K562 (cell line): ENCODE measurements around the gene RGS6. TPM values are rescaled to one million over a fixed set of nuclear protein-coding genes. Genes with fewer than 3 reads are reported as not detected.

Experiments
- ATAC-seq: fragments of 200-7000 bp; cut with Tn5 transposase; 3 replicates; pipeline ENCODE4 v1.9.1; 2020; ENCODE audit warnings: moderate library complexity
- BruUV-seq: library from RNA; stranded (reverse); fragments of 400-500 nt; replicated peaks from 2 replicates; lab custom pipeline; 2021; lab: Mats Ljungman, UMichigan
- CTCF ChIA-PET: fragments of 300-600 bp; formaldehyde crosslinking; extraction: SDS; loops from one replicate; lab custom pipeline; 2021; ENCODE audit warnings: low intra/inter-chr PET ratio; lab: Yijun Ruan, JAX
- POLR2A ChIA-PET: fragments of 300-600, 350-650 bp; sonication (Branson Sonifier 250); formaldehyde crosslinking; extraction: SDS; loops from one replicate; lab custom pipeline; 2021; ENCODE audit warnings: antibody characterized with exemption, inconsistent platforms; lab: Yijun Ruan, JAX
- DNase-seq, 4 experiments: peaks; one replicate each; pipeline versions ENCODE4 v3.0.0 to v3.0.0-alpha.2; 2011 to 2018; ENCODE audit warnings: low spot score in 3 of 4, mixed read lengths in 3 of 4; ENCODE audit errors: extremely low read depth in 1 of 4
- FAIRE-seq: peaks from 2 replicates; lab custom pipeline; 2011; peaks lifted over from hg19 to GRCh38; lab: Jason Lieb, UNC
- H2AFZ ChIP-seq: 2 replicates; pipeline ENCODE4 v1.6.0; 2011; ENCODE audit warnings: low read depth, low read length, control low read depth, inconsistent platforms
- H3K27ac ChIP-seq: fragments of 200-600 bp; 3 replicates; pipeline ENCODE4 v1.8.0; 2011; ENCODE audit warnings: low read depth, mild to moderate bottlenecking, control low read depth, inconsistent platforms, low read length, moderate library complexity, mixed read lengths; ENCODE audit errors: extremely low read depth
- H3K27me3 ChIP-seq, 2 experiments: fragments of 300-600 bp in 1 of 2; 2 replicates in 1 of 2; 3 replicates in 1 of 2; pipeline versions ENCODE4 v1.6.0 to v1.8.0; 2011; ENCODE audit warnings: inconsistent platforms in 2 of 2, low read length in 2 of 2, mild to moderate bottlenecking in 1 of 2, mixed read lengths in 1 of 2, moderate library complexity in 1 of 2; ENCODE audit not compliant: control insufficient read depth in 2 of 2, insufficient read depth in 2 of 2
- H3K36me3 ChIP-seq: fragments of 300-600 bp; 3 replicates; pipeline ENCODE4 v1.8.0; 2011; ENCODE audit warnings: mild to moderate bottlenecking, low read length, inconsistent platforms; ENCODE audit not compliant: control insufficient read depth, insufficient read depth
- H3K4me1 ChIP-seq, 2 experiments: fragments of 200-600 bp in 1 of 2; replicated peaks in 1 of 2; 2 replicates in 1 of 2; 3 replicates in 1 of 2; pipeline versions ENCODE4 v1.5.1 to v1.8.0; 2011; ENCODE audit warnings: inconsistent platforms in 2 of 2, low read length in 2 of 2, mild to moderate bottlenecking in 1 of 2, mixed read lengths in 1 of 2, moderate library complexity in 1 of 2; ENCODE audit not compliant: control insufficient read depth in 2 of 2, insufficient read depth in 2 of 2
- H3K4me2 ChIP-seq: 2 replicates; pipeline ENCODE4 v1.6.1; 2011; ENCODE audit warnings: low read length, control low read depth, inconsistent platforms, mixed read lengths; ENCODE audit not compliant: insufficient read depth
- H3K4me3 ChIP-seq: fragments of 200-600 bp; sonication (generic), shearing (Covaris generic); 2 replicates; pipeline ENCODE4 v1.5.1; 2016; ENCODE audit warnings: control low read depth, inconsistent platforms
- H3K79me2 ChIP-seq: fragments of 200-600 bp; 3 replicates; pipeline ENCODE4 v1.8.0; 2011; ENCODE audit warnings: low read length, inconsistent platforms; ENCODE audit not compliant: control insufficient read depth, insufficient read depth
- H3K9ac ChIP-seq, 2 experiments: 2 replicates each; pipeline versions ENCODE4 v1.6.0 to v1.6.1; 2011; ENCODE audit warnings: low read depth in 2 of 2, low read length in 2 of 2, control low read depth in 1 of 2, inconsistent platforms in 1 of 2, mild to moderate bottlenecking in 1 of 2, mixed read lengths in 1 of 2; ENCODE audit not compliant: insufficient read depth in 1 of 2
- H3K9me1 ChIP-seq: one replicate; pipeline ENCODE4 v1.6.0; 2011; ENCODE audit warnings: inconsistent platforms, mild to moderate bottlenecking, low read length, moderate library complexity; ENCODE audit not compliant: control insufficient read depth, insufficient read depth
- H3K9me3 ChIP-seq: replicated peaks from 2 replicates; pipeline ENCODE4 v1.5.1; 2011; ENCODE audit warnings: low read depth, low read length, inconsistent platforms; ENCODE audit not compliant: control insufficient read depth, insufficient read depth
- H4K20me1 ChIP-seq: replicated peaks from 2 replicates; pipeline ENCODE4 v1.6.1; 2011; ENCODE audit warnings: low read length, inconsistent platforms, mixed read lengths; ENCODE audit not compliant: control insufficient read depth, insufficient read depth
- HDAC1 ChIP-seq, 2 experiments: fragments of 450-650 bp; IDR thresholded peaks; 2 replicates each; pipeline ENCODE4 v1.6.1; 2016 to 2017; ENCODE audit warnings: inconsistent platforms in 1 of 2, mild to moderate bottlenecking in 1 of 2, moderate library complexity in 1 of 2
- HMGN3 ChIP-seq: IDR thresholded peaks from 2 replicates; pipeline ENCODE4 v1.6.1; 2011; ENCODE audit warnings: borderline replicate concordance, low read depth, mild to moderate bottlenecking, mixed read lengths, low read length; ENCODE audit not compliant: insufficient read length; ENCODE audit errors: extremely low read depth
- ILF3 ChIP-seq: fragments of 450-650 bp; IDR thresholded peaks from 2 replicates; pipeline ENCODE4 v1.6.1; 2018; ENCODE audit warnings: antibody characterized with exemption, mild to moderate bottlenecking, moderate library complexity, borderline replicate concordance
- MTA2 ChIP-seq: fragments of 450-650 bp; IDR thresholded peaks from 2 replicates; pipeline ENCODE4 v1.6.1; 2016; ENCODE audit warnings: low read depth
- NFE2L1 ChIP-seq: fragments of 450-650 bp; IDR thresholded peaks from 2 replicates; pipeline ENCODE4 v1.6.1; 2016; ENCODE audit warnings: missing genetic modification characterization, low read depth, mild to moderate bottlenecking, missing compliant biosample characterization, moderate library complexity, borderline replicate concordance
- PPARD ChIP-seq: fragments of 250-450 bp; sonication (Bioruptor Pico); IDR thresholded peaks from 2 replicates; pipeline ENCODE4 v1.8.0; 2022; ENCODE audit warnings: inconsistent platforms, mild to moderate bottlenecking, moderate library complexity
- RBM25 ChIP-seq: fragments of 200-400 bp; formaldehyde crosslinking; IDR thresholded peaks from 2 replicates; pipeline ENCODE4 v1.6.1; 2018; ENCODE audit warnings: low read length, low read depth, moderate library complexity; ENCODE audit not compliant: severe bottlenecking
- RFX1 ChIP-seq: fragments of 450-650 bp; IDR thresholded peaks from 2 replicates; pipeline ENCODE4 v1.6.1; 2016; ENCODE audit warnings: mild to moderate bottlenecking, moderate library complexity
- SPI1 ChIP-seq: IDR thresholded peaks from 2 replicates; pipeline ENCODE4 v1.6.1; 2011; ENCODE audit warnings: low read depth, low read length, control low read depth, borderline replicate concordance
- ZKSCAN8 ChIP-seq: fragments of 200-800 bp; sonication (Bioruptor generic); IDR thresholded peaks from 2 replicates; pipeline ENCODE4 v1.6.1; 2016; ENCODE audit warnings: missing genetic modification characterization, missing compliant biosample characterization
- ZNF184 ChIP-seq: sonication (generic); formaldehyde crosslinking; IDR thresholded peaks from 2 replicates; pipeline ENCODE4 v1.5.0; 2020; ENCODE audit warnings: missing genetic modification reagents
- ZNF583 ChIP-seq: fragments of 250-450 bp; sonication (Bioruptor Pico); IDR thresholded peaks from 2 replicates; pipeline ENCODE4 v1.4.0; 2020
- WGBS: fragments of 100-300 bp; shearing (Covaris generic); methylation state at CpG from one replicate; pipeline ENCODE4 v1.1.6; 2016; ENCODE audit warnings: low coverage, mixed read lengths; ENCODE audit not compliant: insufficient coverage; ENCODE audit errors: missing lambda C conversion rate; 5-methylcytosine and 5-hydroxymethylcytosine counted together
- in situ Hi-C: fragments of 300-500 bp; cut with MboI; formaldehyde crosslinking; loops from 4 replicates; pipeline ENCODE4 v1.15.0; 2018; ENCODE audit warnings: inconsistent platforms, mixed read lengths
- intact Hi-C: fragments of 100-400 bp; cut with micrococcal nuclease; formaldehyde crosslinking; loops from 2 replicates; pipeline ENCODE4 v1.14.2; 2022
- polyA plus RNA-seq, 8 experiments: library from polyadenylated mRNA; depleted of rRNA in 4 of 8; stranded (reverse) in 5 of 8; unstranded in 3 of 8; fragments of >200 nt; fragmentation: Nextera tagmentation in 2 of 8; fragmentation: Illumina TruSeq in 1 of 8; extraction: Ambion mirVana in 2 of 8; extraction: Trizol in 1 of 8; gene quantifications; 2 replicates each; pipeline versions ENCODE4 v1.2.1 to v1.2.3, GENCODE V29; 2011 to 2014; ENCODE audit warnings: inconsistent platforms in 1 of 8, missing spikeins in 1 of 8
- total RNA-seq, 7 experiments: library from RNA; depleted of rRNA in 6 of 7; stranded (reverse); fragments of >200 nt in 6 of 7; fragmentation: Illumina TruSeq in 2 of 7; extraction: Trizol in 2 of 7; gene quantifications; 2 replicates each; pipeline versions ENCODE4 v1.2.1 to v1.2.3, GENCODE V29; 2011 to 2021; ENCODE audit warnings: low replicate concordance in 1 of 7
- TF ChIP-seq, protein P1 (sequence below), 2 experiments: fragments of 450-650 bp in 1 of 2; IDR thresholded peaks; 2 replicates each; pipeline ENCODE4 v1.6.1; 2011 to 2017; ENCODE audit warnings: low read depth in 2 of 2, antibody characterized with exemption in 1 of 2, borderline replicate concordance in 1 of 2, low read length in 1 of 2, mild to moderate bottlenecking in 1 of 2, mixed read lengths in 1 of 2; ENCODE audit not compliant: control insufficient read depth in 1 of 2
- TF ChIP-seq, protein P2 (sequence below): fragments of 450-650 bp; IDR thresholded peaks from 2 replicates; pipeline ENCODE4 v1.6.1; 2016; ENCODE audit warnings: missing biosample characterization, missing genetic modification characterization
- TF ChIP-seq, protein P3 (sequence below): fragments of 250-450 bp; sonication (Bioruptor Pico); IDR thresholded peaks from 2 replicates; pipeline ENCODE4 v1.5.0; 2020; ENCODE audit warnings: mild to moderate bottlenecking, borderline replicate concordance

RGS6 gene
- total and polyA plus RNA-seq, 9 of the 15 experiments (the other 6 are each of a cell fraction or from before 2014, with no cell fraction given): not detected

DNA sequence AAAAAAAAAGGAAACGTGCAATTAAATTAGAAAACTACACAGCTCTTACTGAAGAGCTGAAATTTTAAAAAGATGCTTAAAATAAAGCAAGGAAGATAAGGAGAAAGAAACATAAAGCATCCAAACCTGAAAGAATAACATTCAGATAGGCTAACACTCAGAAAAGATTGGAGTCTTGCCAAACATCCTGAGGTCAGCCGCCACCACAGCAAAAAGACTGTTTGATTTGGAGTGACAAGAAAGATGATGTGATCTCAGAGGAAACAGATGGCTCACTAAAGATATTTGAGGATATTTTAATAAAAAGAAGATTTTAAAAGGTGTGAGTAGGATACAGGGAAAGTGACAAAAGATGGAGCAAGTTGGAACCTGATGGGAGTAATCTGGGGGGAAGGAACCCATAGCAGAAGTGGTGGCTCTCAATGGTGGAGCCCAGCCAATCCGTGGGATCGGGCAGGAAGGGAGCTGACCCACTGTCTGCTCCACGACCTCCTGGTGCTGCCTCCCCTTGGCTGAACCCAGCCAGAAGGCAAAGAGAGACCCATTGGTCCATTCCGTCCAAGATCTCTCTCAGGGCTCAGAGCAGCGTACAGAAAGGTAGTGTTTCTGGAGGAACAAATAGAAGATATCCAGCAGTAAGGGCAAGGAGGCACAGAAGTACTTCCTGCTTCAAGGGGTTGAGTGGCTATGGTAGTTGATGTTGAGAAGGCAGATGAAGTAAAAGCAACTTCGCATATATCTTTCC is 469.6 kb downstream of the RGS6 start (continued):
- TF ChIP-seq NFE2L1 (tag): no peak
- TF ChIP-seq ZNF583 (CRISPR knock-in tag): no peak

DNA sequence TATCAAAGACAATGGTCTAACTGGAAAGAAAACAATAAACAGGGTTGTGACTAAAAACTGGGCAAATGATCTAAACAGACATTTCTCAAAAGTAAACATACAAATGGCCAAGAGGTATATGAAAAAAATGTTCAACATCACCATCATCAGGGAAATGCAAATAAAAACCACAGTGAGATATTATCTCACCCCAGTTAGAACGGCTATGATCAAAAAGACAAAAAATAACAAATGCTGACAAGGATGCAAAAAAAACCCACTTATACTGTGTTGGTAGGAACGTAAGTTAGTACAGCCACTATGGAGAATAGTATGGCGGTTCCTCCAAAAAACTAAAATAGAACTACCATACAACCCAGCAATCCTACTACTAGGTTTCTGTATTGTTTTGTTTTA is 470.1 kb downstream of the RGS6 start:
- no peak for ATAC-seq
- no peak overlapping the region for H3K4me2 ChIP-seq
- in situ Hi-C loops (no loop called here), intact Hi-C loops (no loop called here)
- H3K27ac ChIP-seq: no peak overlapping the region
- CTCF ChIA-PET: no interaction called here
- FAIRE-seq: no peak
- BruUV-seq: no TSS peak
- H3K9ac ChIP-seq: no peak overlapping the region
- no peaks in the 10 kb centered on the region for H3K9me3 ChIP-seq
- no peaks in the 10 kb centered on the region for H3K27me3 ChIP-seq
- no peaks in the 10 kb centered on the region for H3K36me3 ChIP-seq
- no peaks in the 10 kb centered on the region for H3K79me2 ChIP-seq
- no peaks in the 10 kb centered on the region for H3K4me1 ChIP-seq
- no peak overlapping the region for H2AFZ ChIP-seq
- no peaks in the 10 kb centered on the region for H3K9me1 ChIP-seq
- no peaks in the 10 kb centered on the region for H4K20me1 ChIP-seq
- 0% methylated on average over 3 of the region's 3 CpGs for WGBS
- POLR2A ChIA-PET: no interaction called here
- DNase-seq: no peak
- H3K4me3 ChIP-seq: no peak overlapping the region
- TF ChIP-seq ZKSCAN8 (no peak), MTA2 (no peak), PPARD (CRISPR knock-in tag) (no peak), HDAC1 (IDR thresholded peaks at IDR 0.05) (no peak), SPI1 (no peak), RBM25 (no peak), RFX1 (no peak), ILF3 (no peak), ZNF184 (no peak), HMGN3 (no peak)
- TF ChIP-seq, protein P1, sequence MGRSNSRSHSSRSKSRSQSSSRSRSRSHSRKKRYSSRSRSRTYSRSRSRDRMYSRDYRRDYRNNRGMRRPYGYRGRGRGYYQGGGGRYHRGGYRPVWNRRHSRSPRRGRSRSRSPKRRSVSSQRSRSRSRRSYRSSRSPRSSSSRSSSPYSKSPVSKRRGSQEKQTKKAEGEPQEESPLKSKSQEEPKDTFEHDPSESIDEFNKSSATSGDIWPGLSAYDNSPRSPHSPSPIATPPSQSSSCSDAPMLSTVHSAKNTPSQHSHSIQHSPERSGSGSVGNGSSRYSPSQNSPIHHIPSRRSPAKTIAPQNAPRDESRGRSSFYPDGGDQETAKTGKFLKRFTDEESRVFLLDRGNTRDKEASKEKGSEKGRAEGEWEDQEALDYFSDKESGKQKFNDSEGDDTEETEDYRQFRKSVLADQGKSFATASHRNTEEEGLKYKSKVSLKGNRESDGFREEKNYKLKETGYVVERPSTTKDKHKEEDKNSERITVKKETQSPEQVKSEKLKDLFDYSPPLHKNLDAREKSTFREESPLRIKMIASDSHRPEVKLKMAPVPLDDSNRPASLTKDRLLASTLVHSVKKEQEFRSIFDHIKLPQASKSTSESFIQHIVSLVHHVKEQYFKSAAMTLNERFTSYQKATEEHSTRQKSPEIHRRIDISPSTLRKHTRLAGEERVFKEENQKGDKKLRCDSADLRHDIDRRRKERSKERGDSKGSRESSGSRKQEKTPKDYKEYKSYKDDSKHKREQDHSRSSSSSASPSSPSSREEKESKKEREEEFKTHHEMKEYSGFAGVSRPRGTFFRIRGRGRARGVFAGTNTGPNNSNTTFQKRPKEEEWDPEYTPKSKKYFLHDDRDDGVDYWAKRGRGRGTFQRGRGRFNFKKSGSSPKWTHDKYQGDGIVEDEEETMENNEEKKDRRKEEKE (IDR thresholded peaks at IDR 0.05; ENCODE audit: borderline replicate concordance in 1 of 2, control insufficient read depth in 1 of 2, low read depth in 2 of 2, low read length in 1 of 2): no peak
- TF ChIP-seq, protein P2, sequence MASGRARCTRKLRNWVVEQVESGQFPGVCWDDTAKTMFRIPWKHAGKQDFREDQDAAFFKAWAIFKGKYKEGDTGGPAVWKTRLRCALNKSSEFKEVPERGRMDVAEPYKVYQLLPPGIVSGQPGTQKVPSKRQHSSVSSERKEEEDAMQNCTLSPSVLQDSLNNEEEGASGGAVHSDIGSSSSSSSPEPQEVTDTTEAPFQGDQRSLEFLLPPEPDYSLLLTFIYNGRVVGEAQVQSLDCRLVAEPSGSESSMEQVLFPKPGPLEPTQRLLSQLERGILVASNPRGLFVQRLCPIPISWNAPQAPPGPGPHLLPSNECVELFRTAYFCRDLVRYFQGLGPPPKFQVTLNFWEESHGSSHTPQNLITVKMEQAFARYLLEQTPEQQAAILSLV: no peak
- TF ChIP-seq, protein P3, sequence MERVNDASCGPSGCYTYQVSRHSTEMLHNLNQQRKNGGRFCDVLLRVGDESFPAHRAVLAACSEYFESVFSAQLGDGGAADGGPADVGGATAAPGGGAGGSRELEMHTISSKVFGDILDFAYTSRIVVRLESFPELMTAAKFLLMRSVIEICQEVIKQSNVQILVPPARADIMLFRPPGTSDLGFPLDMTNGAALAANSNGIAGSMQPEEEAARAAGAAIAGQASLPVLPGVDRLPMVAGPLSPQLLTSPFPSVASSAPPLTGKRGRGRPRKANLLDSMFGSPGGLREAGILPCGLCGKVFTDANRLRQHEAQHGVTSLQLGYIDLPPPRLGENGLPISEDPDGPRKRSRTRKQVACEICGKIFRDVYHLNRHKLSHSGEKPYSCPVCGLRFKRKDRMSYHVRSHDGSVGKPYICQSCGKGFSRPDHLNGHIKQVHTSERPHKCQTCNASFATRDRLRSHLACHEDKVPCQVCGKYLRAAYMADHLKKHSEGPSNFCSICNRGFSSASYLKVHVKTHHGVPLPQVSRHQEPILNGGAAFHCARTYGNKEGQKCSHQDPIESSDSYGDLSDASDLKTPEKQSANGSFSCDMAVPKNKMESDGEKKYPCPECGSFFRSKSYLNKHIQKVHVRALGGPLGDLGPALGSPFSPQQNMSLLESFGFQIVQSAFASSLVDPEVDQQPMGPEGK (CRISPR knock-in tag): no peak
